Measurements from ENCODE around the gene HINT3. TPM values are rescaled to one million over a fixed set of nuclear protein-coding genes. Genes with fewer than 3 reads are reported as not detected.

Gene HINT3
- total and polyA plus RNA-seq, 2 of the 13 experiments (the other 11 are each of a cell fraction or from before 2014, with no cell fraction given): 3.1 to 22.8 TPM

DNA sequence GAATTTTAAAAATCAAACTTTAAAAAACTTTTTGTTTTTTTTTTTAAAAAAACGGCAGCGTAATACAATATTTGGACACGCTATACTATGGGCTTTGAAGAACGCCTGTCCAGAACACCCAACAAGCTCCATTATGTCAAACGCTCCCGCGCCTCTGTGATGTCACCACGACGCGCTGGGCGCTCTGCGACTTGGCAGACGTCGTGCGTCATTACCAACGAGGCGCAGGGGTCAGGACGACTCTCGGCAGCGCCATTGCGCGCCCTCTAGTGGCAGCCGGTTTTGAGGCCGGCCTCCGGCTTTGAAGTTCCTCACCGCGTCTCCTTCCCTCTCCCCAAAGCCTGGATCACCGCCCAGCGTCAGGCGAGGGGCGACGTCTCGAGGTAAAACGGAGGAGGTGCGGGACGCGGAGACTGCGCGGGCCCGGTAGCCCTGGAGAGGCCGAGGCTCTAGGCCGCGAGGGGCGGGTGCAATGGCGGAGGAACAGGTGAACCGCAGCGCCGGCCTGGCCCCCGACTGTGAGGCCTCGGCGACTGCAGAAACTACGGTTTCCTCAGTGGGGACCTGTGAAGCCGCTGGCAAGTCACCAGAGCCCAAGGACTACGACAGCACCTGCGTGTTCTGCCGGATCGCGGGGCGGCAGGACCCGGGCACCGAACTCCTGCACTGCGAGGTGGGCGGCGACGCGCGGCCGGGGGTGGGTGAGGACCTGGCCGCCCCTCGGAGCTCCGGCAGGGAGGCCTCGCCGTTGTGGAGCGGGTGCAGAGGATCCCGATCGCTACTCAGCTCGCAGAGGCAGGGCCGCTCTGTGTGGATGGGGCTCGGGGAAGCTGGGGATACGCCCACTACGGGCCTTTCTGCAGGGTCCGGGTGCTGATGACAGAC is at the start of gene HINT3 (continued):
- TF ChIP-seq ZNF501 (CRISPR knock-in tag; IDR thresholded peaks at IDR 0.05) (peak; percentile 100), SNAI1 (CRISPR knock-in tag; IDR thresholded peaks at IDR 0.05; ENCODE audit: borderline replicate concordance) (peak; percentile 97), NFYB (CRISPR knock-in tag; IDR thresholded peaks at IDR 0.05) (peak; percentile 35; the same call in 1 of the 2 replicates), ZNF276 (CRISPR knock-in tag; IDR thresholded peaks at IDR 0.05; ENCODE audit: low read depth) (peak; percentile 94; the same call in 1 of the 2 replicates), GATAD2A (CRISPR knock-in tag; IDR thresholded peaks at IDR 0.05) (peak; percentile 92), ZNF20 (CRISPR knock-in tag; IDR thresholded peaks at IDR 0.05) (0 out of 2 replicates have a peak, but pooled peaks have one; percentile 45), RFX5 (IDR thresholded peaks at IDR 0.05; ENCODE audit: low read depth, low read length) (no peak; the same call in 1 of the 2 replicates), BHLHE40 (IDR thresholded peaks at IDR 0.05; ENCODE audit: low read length) (no peak), CREB3 (CRISPR knock-in tag; IDR thresholded peaks at IDR 0.05) (0 out of 2 replicates have a peak, but pooled peaks have one; percentile 30), RORA (CRISPR knock-in tag; IDR thresholded peaks at IDR 0.05) (no peak), PLRG1 (conservative IDR thresholded peaks at IDR 0.05) (no peak), ZNF543 (CRISPR knock-in tag; IDR thresholded peaks at IDR 0.05) (peak; percentile 93), HDAC6 (IDR thresholded peaks at IDR 0.05; ENCODE audit: low read depth, low read length) (no peak), ZNF570 (CRISPR knock-in tag; IDR thresholded peaks at IDR 0.05; ENCODE audit: borderline replicate concordance) (peak; percentile 34; the same call in 1 of the 2 replicates), ZNF451 (CRISPR knock-in tag; IDR thresholded peaks at IDR 0.05) (peak; percentile 98), GTF2F1 (IDR thresholded peaks at IDR 0.05; ENCODE audit: low read length) (no peak)
- TF ChIP-seq, protein P1, sequence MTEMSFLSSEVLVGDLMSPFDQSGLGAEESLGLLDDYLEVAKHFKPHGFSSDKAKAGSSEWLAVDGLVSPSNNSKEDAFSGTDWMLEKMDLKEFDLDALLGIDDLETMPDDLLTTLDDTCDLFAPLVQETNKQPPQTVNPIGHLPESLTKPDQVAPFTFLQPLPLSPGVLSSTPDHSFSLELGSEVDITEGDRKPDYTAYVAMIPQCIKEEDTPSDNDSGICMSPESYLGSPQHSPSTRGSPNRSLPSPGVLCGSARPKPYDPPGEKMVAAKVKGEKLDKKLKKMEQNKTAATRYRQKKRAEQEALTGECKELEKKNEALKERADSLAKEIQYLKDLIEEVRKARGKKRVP (CRISPR knock-in tag; IDR thresholded peaks at IDR 0.05): peak in 1 of 2 experiments; percentile 66; a peak in 2 of 4 replicates
- TF ChIP-seq, protein P2, sequence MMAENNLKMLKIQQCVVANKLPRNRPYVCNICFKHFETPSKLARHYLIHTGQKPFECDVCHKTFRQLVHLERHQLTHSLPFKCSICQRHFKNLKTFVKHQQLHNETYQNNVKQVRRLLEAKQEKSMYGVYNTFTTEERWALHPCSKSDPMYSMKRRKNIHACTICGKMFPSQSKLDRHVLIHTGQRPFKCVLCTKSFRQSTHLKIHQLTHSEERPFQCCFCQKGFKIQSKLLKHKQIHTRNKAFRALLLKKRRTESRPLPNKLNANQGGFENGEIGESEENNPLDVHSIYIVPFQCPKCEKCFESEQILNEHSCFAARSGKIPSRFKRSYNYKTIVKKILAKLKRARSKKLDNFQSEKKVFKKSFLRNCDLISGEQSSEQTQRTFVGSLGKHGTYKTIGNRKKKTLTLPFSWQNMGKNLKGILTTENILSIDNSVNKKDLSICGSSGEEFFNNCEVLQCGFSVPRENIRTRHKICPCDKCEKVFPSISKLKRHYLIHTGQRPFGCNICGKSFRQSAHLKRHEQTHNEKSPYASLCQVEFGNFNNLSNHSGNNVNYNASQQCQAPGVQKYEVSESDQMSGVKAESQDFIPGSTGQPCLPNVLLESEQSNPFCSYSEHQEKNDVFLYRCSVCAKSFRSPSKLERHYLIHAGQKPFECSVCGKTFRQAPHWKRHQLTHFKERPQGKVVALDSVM (CRISPR knock-in tag; IDR thresholded peaks at IDR 0.05): peak; percentile 97
- TF ChIP-seq, protein P3, sequence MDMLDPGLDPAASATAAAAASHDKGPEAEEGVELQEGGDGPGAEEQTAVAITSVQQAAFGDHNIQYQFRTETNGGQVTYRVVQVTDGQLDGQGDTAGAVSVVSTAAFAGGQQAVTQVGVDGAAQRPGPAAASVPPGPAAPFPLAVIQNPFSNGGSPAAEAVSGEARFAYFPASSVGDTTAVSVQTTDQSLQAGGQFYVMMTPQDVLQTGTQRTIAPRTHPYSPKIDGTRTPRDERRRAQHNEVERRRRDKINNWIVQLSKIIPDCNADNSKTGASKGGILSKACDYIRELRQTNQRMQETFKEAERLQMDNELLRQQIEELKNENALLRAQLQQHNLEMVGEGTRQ (IDR thresholded peaks at IDR 0.05; ENCODE audit: low read depth, low read length): no peak
- TF ChIP-seq, protein P3 (CRISPR knock-in tag; IDR thresholded peaks at IDR 0.05; ENCODE audit: borderline replicate concordance): peak; percentile 69; the same call in 1 of the 2 replicates
